22Rv1 (cell line): Measurements from ENCODE around the gene LRCH3.

Source experiments
- ZFX ChIP-seq: fragments of 450-650 bp; IDR thresholded peaks from 2 replicates; pipeline ENCODE4 v1.6.1; 2017; ENCODE audit warnings: antibody characterized with exemption, borderline replicate concordance
- TF ChIP-seq, protein P1 (sequence below): fragments of 450-650 bp; IDR thresholded peaks from 2 replicates; pipeline ENCODE4 v1.5.1; 2017; ENCODE audit warnings: mild to moderate bottlenecking

DNA sequence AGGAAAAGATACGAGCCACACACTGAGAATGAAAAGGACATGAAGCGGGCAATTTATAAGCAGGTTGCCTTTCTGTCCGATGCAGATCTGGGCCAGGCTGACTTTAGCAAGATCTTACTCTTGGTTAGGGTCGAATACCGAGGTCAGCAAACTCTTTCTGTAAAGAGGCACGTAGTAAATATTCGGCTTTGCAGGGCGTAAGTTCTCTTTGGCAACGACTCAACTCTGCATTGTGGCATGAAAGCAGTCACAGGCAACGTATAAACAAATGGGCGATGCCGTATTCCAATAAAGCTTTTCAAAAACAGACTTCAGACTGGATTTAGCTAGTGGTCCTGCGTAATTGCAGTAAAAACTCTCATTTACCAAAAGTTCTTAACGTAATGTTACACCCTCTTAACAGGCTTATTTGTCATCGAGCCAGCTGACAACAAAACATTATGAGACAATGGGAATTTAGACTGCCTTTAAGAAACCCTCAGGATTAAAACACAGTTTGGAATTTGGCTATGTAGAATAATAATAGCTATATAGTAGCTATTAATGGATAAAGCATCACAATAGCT is 145.8 kb downstream of the LRCH3 start:
- TF ChIP-seq, protein P1, sequence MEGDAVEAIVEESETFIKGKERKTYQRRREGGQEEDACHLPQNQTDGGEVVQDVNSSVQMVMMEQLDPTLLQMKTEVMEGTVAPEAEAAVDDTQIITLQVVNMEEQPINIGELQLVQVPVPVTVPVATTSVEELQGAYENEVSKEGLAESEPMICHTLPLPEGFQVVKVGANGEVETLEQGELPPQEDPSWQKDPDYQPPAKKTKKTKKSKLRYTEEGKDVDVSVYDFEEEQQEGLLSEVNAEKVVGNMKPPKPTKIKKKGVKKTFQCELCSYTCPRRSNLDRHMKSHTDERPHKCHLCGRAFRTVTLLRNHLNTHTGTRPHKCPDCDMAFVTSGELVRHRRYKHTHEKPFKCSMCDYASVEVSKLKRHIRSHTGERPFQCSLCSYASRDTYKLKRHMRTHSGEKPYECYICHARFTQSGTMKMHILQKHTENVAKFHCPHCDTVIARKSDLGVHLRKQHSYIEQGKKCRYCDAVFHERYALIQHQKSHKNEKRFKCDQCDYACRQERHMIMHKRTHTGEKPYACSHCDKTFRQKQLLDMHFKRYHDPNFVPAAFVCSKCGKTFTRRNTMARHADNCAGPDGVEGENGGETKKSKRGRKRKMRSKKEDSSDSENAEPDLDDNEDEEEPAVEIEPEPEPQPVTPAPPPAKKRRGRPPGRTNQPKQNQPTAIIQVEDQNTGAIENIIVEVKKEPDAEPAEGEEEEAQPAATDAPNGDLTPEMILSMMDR, result no peak
- no peak for TF ChIP-seq ZFX
